Upper lobe of right lung (tissue), 1 donor: ENCODE data around the gene OSBPL8. TPM values are rescaled to one million over a fixed set of nuclear protein-coding genes. Genes with fewer than 3 reads are reported as not detected.
"Not testable (repeated sequence)": the region's sequence is repeated elsewhere in the genome, so short reads cannot be mapped to it uniquely, and the experiment has no call there.

ENCODE experiments used
- ATAC-seq: fragments of 200-7000 bp; cut with Tn5 transposase; one replicate; pipeline ENCODE4 v1.9.1; 2020; ENCODE audit warnings: mild to moderate bottlenecking, moderate library complexity
- DNase-seq: peaks from one replicate; pipeline ENCODE4 v3.0.0-alpha.2; 2020
- H3K27ac ChIP-seq: fragments of 200-600 bp; one replicate; pipeline ENCODE4 v1.8.0; 2022
- H3K27me3 ChIP-seq: fragments of 200-600 bp; one replicate; pipeline ENCODE4 v1.8.0; 2022; ENCODE audit warnings: mild to moderate bottlenecking
- H3K36me3 ChIP-seq: fragments of 200-600 bp; one replicate; pipeline ENCODE4 v1.8.0; 2022
- H3K4me1 ChIP-seq: fragments of 200-600 bp; one replicate; pipeline ENCODE4 v1.8.0; 2022
- H3K4me3 ChIP-seq: fragments of 200-600 bp; one replicate; pipeline ENCODE4 v1.8.0; 2022; ENCODE audit warnings: mild to moderate bottlenecking
- H3K9me3 ChIP-seq: fragments of 200-600 bp; one replicate; pipeline ENCODE4 v1.8.0; 2022
- intact Hi-C: fragments of 100-400 bp; cut with DNase I; formaldehyde crosslinking; loops from one replicate; pipeline ENCODE4 v1.11.0; 2022
- total RNA-seq: library from RNA; stranded (reverse); fragmentation: NEBNext Ultra II Directional; extraction: Animal tissue kit (Norgen Biotek cat#: 25700); gene quantifications from one replicate; pipeline ENCODE4 v1.2.1, GENCODE V29; 2021
- TF ChIP-seq, protein P1 (sequence below): fragments of 200-600 bp; IDR thresholded peaks from one replicate; pipeline ENCODE4 v1.8.0; 2022; ENCODE audit warnings: antibody characterized with exemption
- donor health status: DM: no; HTN: yes; CAD: no; lungs with severe emphysema.

The OSBPL8 gene
- total RNA-seq, 1 donor from 2014 or later, result 97.3 TPM

DNA sequence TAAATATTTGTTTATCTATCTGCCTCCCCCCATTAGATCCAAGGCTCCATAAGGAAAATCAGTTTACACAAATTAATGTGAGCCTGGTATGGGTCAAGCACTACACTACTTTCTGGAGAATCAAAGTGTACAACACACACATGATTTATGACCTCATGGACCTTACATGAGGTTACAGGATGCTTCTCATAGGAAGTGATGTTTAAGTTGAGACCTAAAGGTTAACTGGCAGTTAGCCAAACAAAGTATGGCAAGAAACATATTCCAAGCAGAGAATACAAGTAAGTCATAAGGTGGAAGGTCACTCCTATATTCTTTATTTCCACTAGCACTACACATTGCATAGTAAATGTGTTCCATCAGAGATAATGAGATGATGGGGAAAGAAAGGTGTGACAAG, 39.2 kb downstream of the OSBPL8 start:
- H3K4me3 ChIP-seq, result no peak overlapping the region
- H3K27ac ChIP-seq, result no peak overlapping the region
- TF ChIP-seq, protein P1, sequence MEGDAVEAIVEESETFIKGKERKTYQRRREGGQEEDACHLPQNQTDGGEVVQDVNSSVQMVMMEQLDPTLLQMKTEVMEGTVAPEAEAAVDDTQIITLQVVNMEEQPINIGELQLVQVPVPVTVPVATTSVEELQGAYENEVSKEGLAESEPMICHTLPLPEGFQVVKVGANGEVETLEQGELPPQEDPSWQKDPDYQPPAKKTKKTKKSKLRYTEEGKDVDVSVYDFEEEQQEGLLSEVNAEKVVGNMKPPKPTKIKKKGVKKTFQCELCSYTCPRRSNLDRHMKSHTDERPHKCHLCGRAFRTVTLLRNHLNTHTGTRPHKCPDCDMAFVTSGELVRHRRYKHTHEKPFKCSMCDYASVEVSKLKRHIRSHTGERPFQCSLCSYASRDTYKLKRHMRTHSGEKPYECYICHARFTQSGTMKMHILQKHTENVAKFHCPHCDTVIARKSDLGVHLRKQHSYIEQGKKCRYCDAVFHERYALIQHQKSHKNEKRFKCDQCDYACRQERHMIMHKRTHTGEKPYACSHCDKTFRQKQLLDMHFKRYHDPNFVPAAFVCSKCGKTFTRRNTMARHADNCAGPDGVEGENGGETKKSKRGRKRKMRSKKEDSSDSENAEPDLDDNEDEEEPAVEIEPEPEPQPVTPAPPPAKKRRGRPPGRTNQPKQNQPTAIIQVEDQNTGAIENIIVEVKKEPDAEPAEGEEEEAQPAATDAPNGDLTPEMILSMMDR, result no peak
- intact Hi-C loops, result no loop called here
- H3K4me1 ChIP-seq, result no peaks in the 10 kb centered on the region
- DNase-seq (no peak), ATAC-seq (no peak)
- no peaks in the 10 kb centered on the region for H3K27me3 ChIP-seq
- H3K9me3 ChIP-seq, result no peaks in the 10 kb centered on the region
- no peaks in the 10 kb centered on the region for H3K36me3 ChIP-seq

DNA sequence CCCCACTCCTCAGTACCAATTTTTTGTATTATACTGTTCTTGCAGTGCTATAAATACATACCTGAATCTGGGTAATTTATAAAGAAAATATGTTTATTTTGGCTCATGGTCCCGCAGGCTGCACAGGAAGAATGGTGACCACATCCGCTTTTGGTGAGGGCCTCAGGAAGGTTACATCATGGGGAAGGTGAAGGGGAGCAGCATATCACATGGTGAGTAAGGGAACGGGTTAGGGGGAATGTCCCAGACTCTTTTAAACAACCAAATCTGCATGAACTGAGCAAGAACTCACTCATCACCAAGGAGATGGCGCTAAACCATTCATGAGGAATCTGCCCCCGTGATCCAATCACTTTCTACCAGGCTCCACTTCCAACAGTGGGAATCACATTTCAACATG, 40.0 kb downstream of the OSBPL8 start:
- Histone ChIP-seq H3K9me3 (no peaks in the 10 kb centered on the region), H3K4me1 (no peaks in the 10 kb centered on the region), H3K27me3 (no peaks in the 10 kb centered on the region), H3K27ac (no peak overlapping the region), H3K4me3 (no peak overlapping the region), H3K36me3 (no peaks in the 10 kb centered on the region)
- no peak for DNase-seq
- TF ChIP-seq, protein P1, result no peak
- peak; percentile 50 for ATAC-seq
- intact Hi-C loops, result no loop called here

DNA sequence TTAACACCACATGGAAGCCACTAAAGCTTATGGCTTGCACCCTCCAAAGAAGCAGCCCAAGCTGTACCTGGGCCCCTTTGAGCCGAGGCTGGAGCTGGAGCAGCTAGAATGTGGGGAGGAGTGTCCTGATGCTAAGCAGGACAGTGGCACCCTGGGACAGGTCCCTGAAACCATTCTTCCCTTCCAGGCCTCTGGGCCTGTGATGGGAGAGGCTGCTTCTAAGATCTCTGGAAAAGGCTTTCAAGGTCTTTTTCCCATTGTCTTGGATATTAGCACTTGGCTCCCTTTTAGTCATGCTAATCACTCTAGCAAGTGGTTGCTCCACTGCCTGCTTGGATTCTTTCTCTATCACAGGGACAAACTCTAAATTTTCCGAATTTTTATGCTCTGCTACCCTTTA, 40.9 kb downstream of the OSBPL8 start:
- Histone ChIP-seq H3K27ac (no peak overlapping the region), H3K4me3 (no peak overlapping the region), H3K36me3 (no peaks in the 10 kb centered on the region), H3K4me1 (no peaks in the 10 kb centered on the region), H3K9me3 (no peaks in the 10 kb centered on the region), H3K27me3 (no peaks in the 10 kb centered on the region)
- intact Hi-C loops, result no loop called here
- TF ChIP-seq, protein P1, result no peak
- ATAC-seq (no peak), DNase-seq (no peak)

DNA sequence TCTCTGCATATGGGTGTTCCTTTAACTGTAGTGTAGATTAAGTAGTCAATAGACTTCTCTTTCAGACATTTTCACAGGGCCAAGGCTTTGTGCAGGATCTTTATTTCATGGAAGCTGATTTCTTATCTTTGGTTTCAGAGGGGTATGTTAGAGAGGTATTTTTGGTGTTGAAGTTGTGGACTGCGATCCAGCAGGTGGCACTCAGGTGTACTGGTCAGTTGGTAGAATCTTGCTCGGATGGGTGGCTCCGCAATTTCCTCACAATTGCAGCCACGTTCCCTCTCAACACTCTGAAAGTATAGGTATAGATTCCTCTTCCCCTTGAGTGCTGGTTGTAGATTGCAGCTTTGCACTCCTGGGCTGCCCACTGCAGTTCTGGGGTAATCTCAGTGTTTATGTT, 44.3 kb downstream of the OSBPL8 start:
- TF ChIP-seq, protein P1, result no peak
- Histone ChIP-seq H3K36me3 (no peaks in the 10 kb centered on the region), H3K27me3 (no peaks in the 10 kb centered on the region), H3K9me3 (no peaks in the 10 kb centered on the region), H3K4me1 (no peaks in the 10 kb centered on the region), H3K27ac (no peak overlapping the region), H3K4me3 (no peak overlapping the region)
- ATAC-seq (no peak), DNase-seq (no peak)
- intact Hi-C loops, result no loop called here

DNA sequence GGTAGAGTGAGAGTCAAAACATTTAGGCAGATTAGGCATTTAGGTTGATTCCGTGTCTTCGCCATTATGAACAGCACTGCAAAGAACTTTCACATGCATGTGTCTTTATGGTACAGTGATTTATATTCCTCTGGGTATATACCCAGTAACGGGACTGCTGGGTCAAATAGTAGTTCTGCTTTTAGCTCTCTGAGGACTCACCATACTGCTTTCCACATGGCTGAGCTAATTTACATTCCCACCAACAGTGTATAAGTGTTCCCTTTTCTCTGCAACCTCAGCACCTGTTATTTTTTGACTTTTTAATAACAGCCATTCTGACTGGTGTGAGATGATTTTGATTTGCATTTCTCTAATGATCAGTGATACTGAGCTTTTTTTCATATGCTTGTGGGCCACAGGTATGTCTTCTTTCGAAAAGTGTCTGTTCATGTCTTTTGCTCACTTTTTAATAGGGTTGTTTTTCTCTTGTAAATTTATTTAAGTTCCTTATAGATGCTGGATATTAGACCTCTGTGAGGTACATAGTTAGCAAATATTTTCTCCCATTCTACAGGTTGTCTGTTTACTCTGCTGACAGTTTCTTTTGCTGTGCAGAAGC, 48.4 kb downstream of the OSBPL8 start:
- H3K4me1 ChIP-seq, H3K4me3 ChIP-seq, H3K36me3 ChIP-seq, ATAC-seq, DNase-seq, intact Hi-C loops, H3K27ac ChIP-seq, H3K9me3 ChIP-seq, H3K27me3 ChIP-seq: not testable (repeated sequence)

DNA sequence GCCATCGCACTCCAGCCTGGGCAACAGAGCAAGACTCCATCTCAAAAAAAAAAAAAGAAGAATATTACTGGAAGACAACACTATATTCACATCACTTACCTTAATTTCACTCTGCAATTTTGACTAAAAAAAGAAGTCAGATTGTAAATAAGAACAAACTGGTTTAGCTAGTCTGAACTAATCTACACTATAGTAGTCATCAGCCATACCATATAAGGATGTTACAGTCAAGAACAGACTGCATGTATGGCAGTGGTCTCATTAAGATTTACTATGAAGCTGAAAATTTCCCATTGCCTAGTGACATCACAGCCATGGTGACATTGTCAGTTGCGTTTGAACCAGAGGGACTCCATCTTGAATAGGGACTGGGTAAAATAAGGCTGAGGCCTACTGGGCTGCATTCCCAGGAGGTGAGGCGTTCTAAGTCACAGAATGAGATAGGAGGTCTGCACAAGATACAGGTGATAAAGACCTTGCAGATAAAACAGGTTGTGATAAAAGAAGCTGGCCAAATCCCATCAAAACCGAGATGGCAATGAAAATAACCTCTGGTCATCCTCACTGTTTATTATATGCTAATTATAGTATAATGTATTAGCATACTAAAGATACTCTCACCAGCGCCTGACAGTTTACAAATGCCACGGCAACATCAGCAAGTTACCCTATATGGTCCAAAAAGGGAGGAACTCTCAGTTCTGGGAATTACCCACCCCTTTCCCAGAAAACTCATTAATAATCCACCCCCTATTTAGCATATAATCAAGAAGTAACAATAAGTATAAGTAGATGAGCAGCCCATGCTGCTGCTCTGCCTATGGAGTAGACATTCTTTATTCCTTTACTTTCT, 51.2 kb downstream of the OSBPL8 start:
- no peak for ATAC-seq
- no peak overlapping the region for H3K4me3 ChIP-seq
- no peaks in the 10 kb centered on the region for H3K9me3 ChIP-seq
- H3K27ac ChIP-seq, result no peak overlapping the region
- peaks cover 5% of the 10 kb centered on the region for H3K4me1 ChIP-seq
- H3K36me3 ChIP-seq, result no peaks in the 10 kb centered on the region
- no peak for DNase-seq
- H3K27me3 ChIP-seq, result no peaks in the 10 kb centered on the region
- intact Hi-C loops, result no loop called here
- TF ChIP-seq, protein P1, result no peak
